GM18502 (cell line): Measurements from ENCODE around the gene UPB1.
"Not testable (repeated sequence)": the region's sequence is repeated elsewhere in the genome, so short reads cannot be mapped to it uniquely, and the experiment has no call there.

Experiments
- ATAC-seq: cut with Tn5 transposase; IDR thresholded peaks from one replicate; pipeline ENCODE4 v1.9.1; 2021; ENCODE audit warnings: mild to moderate bottlenecking; ENCODE audit not compliant: unreplicated experiment, poor library complexity

UPB1 gene

DNA sequence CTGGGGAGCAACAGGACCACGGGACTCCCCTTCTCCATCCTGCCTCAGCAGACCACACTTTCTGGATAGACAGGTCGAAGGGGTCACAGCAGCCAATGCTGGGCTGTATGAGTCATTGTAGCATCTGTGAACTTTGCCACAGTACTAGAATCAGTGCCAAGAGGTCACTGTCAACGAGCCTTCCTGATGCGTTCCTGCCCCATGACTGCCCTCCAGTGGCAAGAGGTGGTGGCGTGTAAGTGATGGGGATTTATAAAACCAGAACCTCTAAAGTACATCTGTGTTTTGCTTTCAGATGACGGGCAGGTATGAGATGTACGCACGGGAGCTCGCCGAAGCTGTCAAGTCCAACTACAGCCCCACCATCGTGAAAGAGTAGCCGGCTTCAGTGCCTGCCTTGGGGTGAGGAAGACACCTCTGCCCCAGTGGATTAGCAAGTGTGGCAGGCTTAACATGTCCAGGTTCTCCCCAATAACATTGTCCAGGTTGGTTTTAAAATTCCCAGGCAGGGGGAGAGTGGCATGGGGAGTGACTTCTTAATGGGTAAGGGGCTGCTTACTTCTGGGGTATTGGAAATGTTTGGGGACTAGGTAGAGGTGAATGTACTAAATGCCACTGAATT, 30.4 kb downstream of the UPB1 start:
- no peak for ATAC-seq

DNA sequence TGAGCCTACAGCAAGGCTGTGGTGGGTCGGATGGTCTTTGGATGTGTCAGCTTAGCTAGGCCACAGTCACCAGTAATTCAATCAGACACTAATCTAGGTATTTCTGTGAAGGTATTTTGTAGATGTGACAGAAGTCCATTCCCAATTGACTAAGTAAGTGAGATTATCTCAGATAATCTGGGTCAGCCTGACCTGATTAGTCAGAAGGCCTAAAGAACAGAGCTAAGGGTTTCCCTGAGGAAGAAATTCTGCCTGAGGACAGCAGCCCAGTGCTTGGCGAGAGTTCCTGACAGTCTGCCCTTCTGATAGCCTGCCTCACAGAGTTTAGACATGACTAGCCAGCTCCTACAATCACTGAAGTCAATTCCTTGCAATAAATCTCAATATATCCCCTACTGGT, 31.1 kb downstream of the UPB1 start:
- no peak for ATAC-seq

DNA sequence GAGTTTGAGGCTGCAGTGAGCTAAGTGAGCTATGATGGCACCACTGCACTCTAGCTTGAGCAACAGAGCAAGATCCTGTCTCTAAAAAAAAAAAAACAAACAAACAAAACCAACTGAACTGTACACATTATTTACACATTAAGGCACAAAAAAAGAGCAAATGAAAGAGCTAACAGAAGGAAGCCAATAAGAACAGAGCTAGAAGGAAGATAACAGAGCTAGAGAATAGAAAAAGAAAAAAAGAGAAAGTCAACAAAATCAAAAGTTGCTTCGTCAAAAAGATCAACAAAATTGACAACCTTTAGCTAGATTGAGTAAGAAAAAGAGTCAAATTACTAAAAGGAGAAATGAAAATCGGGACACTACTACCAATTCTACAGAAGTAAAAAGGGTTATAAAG, 34.8 kb downstream of the UPB1 start:
- ATAC-seq, result no peak

DNA sequence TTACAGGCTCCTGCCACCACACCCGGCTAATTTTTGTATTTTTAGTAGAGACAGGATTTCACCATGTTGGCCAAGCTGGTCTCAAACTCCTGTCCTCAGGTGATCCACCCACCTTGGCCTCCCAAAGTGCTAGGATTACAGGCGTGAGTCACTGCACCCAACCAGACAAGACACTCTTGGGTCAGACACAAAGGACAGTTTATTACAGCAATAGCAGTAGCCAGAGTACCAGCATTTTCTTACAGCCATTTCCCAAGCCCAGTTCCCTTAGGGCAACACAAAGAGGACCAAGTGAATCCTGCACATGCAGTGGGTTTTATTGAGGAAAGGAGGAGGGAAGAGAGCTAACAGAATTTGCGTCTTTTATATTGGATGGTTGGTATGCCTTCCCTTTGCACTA, 35.8 kb downstream of the UPB1 start:
- ATAC-seq, result not testable (repeated sequence)

DNA sequence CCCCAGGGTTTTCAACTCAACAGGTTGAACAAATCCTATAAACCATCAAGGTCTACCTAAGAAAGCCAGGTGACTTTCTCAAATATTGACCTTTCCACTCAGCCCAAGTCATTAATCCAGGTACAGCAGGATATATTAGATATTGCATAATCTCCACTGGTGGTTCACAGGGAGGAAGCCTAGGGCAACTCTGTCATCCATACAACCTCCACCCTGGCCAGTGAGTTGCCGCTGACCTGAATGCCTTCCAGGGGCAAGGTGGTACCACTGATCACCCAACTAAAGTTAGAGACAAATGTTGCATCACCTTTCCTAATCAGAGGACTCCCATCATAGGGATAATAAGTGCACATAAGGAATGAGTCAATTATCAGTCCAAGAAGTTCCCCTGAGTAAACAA, 36.9 kb downstream of the UPB1 start:
- no peak for ATAC-seq

DNA sequence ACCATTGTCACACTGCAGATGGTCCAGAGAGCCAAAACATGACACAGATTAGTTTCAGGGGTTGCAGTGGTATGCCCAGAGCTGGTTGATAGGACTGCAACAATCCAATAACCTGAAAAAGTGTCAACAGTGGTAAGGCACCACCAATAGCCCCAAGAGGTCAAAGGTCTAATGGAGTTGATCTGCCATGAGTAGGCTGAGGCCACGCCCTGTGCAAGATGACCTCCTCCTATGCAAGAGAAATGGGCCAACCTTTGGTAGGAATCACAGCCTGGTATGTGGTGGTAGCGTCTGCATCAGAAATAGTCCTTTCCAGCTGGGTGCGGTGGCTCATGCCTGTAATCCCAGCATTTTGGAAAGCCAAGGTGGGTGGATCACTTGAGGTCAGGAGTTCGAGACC, 40.2 kb downstream of the UPB1 start:
- ATAC-seq, result no peak

DNA sequence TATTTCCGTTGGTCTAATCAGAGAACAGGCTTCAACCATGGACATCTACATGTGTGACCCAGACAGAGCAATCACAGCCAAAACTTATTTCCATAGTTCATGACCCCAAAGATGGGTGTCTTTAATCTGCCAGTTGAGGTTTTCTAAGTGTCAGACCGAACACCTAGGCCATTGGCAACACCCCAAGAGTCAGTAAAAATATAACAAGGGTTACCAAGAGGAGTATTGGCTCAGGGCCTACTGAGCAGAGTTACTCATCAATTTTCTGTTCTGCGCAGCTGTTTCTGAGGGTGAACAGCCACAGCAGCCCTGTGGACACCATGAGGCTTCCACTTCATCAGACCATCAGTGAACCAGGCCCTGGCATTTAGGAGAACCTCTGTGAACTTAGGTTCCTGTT, 41.0 kb downstream of the UPB1 start:
- ATAC-seq, result no peak

DNA sequence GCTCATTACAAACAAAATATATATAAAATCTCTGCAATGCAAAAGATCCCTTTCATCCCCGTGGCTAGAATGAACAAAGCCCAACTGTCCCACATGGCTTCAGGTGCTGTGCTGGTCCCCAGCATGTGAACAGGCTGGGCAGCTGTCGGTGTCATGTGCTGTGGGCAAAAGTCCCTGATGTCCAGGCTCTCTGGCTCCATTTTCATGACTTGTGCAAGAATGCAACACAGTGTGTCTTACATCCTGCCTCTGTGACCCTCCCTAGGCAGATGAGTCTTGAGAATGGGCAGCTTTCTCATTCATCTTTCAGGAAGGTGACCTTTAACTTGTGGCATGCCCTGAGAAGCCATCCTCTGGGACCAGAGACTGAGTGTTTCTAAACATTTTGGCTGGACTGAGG, 45.3 kb downstream of the UPB1 start:
- no peak for ATAC-seq

DNA sequence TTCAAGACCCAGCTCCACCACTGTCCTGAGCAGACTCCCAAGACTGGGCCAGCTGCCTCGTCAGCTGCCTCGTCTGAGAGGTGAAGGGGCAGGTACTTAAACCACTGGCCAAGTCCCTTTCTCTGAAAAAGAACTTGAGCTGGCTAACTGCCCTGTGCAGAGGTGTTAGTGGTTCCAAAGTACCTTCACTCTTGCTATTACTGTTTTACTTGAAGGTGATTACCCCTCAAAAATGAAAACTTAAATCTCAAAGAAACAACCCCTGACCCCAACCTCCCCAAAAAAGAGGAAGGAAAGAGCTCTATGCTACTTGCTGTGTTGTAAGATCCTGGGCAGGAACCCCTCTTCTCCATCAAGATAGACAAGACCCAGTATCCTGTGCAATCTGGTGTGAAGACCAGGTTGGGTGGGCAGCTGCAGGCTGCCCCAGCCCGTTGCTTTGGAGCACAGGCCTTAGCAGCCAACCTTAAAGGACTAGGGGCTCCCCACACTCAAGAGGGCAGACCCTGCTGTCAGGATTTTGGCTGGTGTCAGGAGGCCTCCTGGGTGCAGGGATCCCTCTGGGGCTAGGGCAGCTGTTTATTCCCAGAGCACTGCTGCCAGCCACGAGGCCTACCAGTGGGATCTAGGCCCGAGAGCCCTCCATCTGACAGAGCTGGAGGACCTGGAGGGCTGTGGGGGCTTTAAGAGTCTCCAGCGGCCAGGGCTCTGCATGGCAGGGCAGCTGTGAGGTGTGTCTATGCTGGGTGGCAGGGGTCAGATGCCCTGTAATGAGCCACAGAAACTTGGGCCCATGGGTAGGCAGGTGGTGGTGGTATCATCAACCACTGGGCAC, 46.8 kb downstream of the UPB1 start:
- ATAC-seq, result no peak

DNA sequence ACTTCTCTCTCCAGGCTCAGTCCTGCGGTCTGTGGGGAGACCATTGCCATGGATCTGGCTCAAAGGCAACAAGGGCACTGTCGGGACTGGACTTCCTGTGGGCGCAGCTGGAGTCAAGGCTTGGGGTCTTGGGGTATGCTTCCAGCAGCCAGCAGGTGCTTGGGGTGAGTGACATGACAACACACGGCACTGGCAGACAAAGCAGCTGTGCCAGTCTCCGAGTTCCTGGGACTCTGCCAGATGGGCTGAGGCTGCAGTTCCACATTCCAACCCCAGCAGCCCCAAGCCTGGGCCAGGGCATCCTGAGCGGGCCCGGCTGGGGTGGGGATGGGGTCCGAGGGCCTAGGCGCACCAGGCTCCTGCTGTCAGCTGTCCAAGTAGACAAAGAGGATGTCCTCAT, 47.5 kb downstream of the UPB1 start:
- no peak for ATAC-seq

DNA sequence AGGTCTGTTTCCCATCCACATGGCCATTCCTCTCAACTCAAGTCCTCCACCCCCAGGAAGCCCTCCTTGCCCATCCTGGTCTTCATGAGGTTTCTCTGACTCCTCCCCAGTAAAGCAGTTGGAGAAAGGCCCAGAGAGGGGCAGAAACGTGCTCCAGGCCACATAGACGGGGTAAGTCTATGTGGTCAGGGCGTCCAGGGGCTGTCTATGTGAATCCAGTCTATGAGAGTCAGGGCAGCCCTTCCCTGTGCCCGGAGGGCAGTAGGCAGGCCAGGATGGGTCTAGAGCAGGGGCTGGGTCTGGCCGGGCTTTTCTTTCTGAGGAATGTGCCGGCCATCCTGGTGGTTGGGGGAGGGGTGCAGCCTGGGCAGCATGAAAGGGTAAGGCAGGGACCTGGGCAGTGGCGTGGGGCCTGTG, 48.1 kb downstream of the UPB1 start:
- ATAC-seq, result no peak

DNA sequence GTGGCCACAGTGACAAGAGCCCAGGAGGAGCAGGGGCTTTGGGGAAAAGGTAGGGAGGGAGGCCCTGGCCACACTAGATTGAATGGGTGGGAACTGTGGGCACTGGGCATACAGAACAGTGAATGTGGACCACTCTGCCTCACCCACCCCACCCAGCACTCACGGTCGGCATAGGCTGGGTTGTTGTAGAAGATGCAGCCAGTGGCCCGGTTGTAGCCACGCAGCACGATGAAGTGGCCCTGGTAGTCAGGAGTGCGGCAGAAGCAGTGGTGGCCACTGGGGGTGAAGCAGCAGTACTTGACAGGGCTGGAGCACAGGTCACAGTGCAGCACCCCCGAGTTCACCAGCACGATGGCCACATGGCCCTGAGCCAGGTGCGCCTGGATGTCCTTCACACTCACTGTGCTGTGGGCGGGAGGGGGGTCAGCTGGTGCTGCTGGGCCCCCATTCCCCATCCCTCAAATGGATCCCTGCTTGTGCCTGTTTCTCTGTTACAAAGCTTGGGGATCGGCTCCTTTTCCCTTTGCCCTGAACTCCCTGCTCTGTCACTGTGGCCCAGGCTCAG, 48.6 kb downstream of the UPB1 start:
- no peak for ATAC-seq

DNA sequence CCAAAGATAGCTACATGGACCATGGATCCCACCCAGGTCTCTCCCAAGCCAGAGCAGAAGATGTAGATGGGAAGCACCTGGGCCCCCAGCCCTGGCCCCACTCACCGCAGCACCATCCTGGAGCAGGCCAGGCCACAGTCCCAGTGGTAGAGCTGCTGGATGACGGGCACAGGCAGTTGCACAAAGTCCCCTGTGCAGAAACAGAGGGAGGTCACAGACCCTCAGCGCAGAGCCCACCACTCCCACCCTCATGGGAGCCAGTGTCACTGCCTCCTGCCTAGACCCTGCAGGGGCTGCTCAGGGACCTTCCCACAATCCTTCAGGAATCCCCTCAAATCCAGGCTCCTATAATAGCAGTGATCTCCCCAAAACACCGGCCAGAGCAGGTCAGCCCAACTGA, 53.7 kb downstream of the UPB1 start:
- no peak for ATAC-seq

DNA sequence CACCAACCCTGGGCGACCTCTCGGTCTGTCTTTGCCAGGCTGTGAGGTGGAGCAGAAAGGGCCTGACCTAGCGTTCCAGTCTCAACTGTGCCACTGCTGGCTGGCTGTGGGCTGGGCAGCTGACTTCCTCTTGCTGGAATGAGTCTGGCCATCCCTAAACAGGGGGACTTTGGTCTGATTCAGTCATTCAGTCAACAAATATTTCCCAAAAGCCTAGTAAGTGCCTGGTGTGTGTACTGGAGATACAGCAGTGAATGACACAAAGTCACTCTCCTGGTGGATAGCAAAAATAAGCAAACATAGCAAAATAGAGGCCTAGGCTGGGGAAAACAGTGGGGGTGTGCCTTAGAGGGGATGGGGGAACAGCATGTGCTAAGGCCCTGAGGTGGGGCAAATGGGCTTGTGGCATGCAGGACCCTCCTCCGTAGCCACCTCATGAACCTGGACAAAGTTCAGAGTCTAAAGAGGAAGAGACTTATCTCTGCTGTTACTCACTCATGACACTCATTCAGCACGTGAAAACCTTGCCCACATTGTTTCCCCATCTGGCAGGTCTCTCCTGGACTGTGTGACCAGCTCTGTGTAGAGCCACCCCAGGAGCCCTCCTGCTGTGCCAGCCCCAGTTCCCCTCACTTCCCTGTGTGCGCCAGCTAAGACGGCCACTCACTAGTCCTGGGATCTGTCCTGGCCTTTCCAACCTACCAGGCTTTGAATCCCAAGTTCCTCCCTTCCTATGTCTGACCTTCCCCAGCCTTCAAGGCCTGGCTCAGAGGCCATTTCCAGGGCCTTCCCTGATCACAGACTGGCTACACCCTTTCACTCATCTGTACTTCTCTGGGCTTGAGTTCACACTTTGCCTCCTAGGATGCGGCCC, 55.1 kb downstream of the UPB1 start:
- no peak for ATAC-seq

DNA sequence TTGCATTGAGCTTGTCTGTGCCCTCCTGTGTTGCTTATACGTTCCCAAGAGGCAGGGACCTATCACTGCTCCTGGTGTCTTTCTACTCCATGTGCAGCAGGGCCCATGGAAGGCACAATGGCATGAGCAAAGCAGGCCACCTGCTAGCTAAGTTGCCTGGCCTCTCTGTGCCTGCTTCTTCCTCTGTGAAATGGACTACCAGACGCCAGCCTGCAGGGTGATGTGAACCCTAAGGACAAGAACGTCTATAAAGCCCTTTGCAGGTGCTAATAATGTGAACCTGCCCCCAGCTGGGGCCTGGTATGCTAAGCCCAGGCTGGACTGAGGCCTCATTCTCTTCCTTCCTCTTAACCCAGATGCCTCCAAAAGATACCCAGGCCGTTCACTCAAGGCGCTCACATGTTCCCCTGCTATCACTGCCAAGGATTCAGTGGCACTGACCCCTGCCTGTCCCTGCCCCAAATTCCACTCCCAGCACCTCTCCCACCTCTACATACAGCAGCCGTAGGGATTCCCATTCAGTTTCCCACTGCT, 55.8 kb downstream of the UPB1 start:
- ATAC-seq, result no peak

DNA sequence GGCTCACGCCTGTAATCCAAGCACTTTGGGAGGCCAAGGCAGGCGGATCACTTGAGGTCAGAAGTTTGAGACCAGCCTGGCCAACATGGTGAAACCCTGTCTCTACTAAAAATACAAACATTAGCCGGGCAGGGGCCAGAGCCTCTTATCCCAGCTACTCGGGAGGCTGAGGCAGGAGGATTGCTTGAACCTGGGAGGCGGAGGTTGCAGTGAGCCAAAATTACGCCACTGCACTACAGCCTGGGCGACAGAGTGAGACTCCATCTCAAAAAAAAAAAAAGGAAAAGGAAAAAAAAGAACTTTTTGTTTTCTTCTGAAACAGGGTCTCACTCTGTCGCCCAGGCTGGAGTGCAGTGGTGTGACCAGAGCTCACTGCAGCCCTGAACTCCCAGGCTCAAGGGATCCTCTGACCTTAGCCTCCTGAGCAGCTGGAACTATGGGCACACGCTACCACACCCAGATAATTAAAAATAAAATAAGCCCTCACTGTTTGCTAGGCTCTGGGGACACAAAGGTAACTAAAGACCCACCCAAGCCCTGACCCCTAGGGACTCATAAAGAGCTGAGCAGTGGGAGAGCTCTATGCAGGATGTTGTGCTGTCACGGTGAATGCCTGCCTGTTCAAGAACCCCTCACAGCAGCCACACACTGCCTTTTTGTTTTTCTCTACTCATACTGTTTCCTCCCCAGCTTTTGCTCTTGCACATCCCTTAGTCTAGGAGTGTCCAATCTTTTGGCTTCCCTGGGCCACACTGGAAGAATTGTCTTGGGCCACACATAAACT, 57.6 kb downstream of the UPB1 start:
- not testable (repeated sequence) for ATAC-seq

DNA sequence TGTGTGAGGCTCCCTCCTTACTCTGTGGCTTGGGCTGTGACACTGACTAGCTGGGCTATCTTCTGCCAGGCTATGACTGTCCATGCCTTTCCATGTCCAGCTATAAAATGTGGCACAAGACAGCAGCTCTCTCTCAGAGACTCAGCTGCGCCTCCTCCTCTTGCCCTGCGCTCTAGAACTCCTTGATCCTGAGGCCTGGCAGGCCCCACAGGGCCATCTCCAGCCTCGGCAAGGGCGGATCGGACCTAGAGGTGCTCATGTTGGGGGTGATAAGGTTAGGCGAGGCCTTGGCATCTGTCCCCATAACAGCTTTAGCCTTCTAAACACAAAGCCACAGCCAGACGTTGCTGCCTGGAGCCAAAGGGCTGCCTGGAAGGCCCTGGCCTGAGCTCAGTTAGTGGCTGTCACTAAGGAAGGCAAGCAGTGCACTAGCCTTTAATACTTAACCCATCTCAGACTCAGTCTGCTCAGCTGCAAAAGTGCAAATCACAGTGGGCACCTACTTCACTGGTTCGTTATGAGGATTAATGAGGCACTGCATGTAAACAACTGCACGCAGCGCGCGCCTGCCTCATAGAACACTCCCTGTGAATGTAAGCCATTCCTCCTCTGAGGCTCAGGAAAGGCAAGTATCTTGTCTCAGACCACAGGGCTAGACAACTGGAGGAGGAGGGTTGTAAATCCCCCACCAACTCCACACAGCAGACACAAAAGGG, 58.6 kb downstream of the UPB1 start:
- no peak for ATAC-seq

DNA sequence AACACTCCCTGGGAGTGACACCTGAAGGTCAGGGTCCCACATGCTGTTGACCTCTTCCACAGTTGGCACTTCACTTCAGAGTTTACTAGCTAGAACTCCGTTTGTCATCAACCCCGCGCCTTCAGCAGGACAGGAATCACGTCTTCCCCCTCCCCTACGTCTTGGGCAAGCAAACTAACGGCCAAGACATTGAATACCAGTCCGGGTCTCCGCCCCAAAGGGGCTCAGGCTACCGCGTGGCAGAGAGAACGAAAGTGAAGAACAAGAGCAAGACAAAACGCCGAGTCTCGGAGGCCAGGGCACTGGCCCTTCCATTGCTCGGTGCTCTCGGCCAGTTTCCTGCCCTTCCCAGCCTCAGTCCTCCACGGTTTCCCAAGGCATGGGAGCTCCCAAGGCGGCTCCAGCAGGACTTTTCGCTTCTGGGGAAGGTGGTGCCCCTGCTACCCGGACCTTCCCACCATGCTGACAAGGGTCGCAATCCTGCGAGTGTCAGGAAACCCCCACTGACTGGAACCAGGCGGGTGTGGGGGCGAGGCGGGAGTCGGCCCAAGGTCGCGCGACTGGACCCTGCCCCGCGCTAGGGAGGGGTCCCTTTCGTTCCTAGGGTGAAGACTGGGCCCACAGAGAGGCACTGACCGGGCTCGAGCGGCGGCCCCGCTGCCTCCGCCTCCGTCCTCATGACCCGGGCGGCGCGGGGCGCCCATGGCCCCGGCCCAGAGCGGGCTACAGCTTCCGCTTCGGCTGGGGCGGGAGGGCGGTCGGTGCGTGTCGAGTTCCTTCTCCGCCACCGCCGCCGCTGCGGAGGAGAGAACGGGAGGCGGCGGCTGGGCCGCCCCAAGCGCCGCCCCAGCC, 59.4 kb downstream of the UPB1 start, which contains the start of gene GUCD1:
Gene GUCD1 (minus strand): TSS at position 826 of the 852 bp plus-strand sequence. CDS start 147 bp downstream, at position 679.
- peak; percentile 5 for ATAC-seq
